ENCODE results near the gene NAT10.
A peak's percentile ranks its signal among the peaks of the same experiment; 100 is the strongest.
"Not testable (repeated sequence)": the region's sequence is repeated elsewhere in the genome, so short reads cannot be mapped to it uniquely, and the experiment has no call there.

Gene NAT10

DNA sequence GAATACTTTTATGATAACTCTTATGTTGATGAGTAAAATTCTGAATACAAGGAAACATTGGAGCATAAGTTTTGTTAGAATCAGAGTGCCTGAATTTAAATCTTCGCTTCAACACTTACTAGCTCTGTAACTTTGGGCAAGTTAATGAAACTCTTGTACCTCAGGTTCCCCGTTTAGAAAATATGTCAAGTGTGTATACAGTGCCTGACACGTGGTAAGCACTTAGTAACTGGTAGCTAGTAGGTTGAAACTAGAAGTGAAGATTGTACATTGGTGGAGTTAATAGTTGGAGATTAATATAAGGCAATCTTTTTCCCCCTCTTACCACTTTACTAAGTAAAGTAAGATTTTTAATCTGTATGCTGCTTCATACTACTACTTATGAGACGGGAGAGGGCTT is 24.8 kb upstream of the NAT10 start:
- no peak for DNase-seq (ENCODE audit: low read depth)
- no peak for TF ChIP-seq CTCF (IDR thresholded peaks at IDR 0.05; ENCODE audit: insufficient read depth, low read depth, low read length, missing control alignments)
- H3K4me3 ChIP-seq (ENCODE audit: low read length) = no peak overlapping the region

DNA sequence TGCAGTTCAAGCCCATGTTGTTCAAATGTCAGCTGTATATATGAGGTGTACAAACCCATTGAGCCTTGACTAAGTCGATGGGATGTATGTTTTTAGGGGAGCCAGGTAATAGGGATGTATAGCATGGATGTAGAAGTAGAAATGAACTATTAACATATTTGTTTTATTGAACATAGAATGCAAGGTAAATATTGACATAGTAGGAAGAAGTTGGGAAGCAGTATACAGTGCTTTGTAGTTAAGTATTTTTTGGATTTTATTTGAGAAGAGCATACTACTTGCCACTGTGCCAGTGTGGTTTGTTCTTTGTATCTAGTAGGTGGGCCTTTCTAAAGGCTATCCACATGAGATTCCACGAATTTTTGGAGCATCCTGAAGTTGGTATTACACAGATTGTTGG is 20.8 kb upstream of the NAT10 start:
- TF ChIP-seq CTCF (IDR thresholded peaks at IDR 0.05; ENCODE audit: insufficient read depth, low read depth, low read length, missing control alignments) = no peak
- no peak overlapping the region for H3K4me3 ChIP-seq (ENCODE audit: low read length)
- no peak for DNase-seq (ENCODE audit: low read depth)

GRCh38 chr11:34086554-34087283 is 18.7 kb upstream of the NAT10 start:
- DNase-seq (ENCODE audit: low read depth) = no peak
- TF ChIP-seq CTCF (IDR thresholded peaks at IDR 0.05; ENCODE audit: insufficient read depth, low read depth, low read length, missing control alignments) = no peak
- no peak overlapping the region for H3K4me3 ChIP-seq (ENCODE audit: low read length)

- no peak for TF ChIP-seq CTCF (IDR thresholded peaks at IDR 0.05; ENCODE audit: insufficient read depth, low read depth, low read length, missing control alignments)
- H3K4me3 ChIP-seq (ENCODE audit: low read length) = no peak overlapping the region
- DNase-seq (ENCODE audit: low read depth) = no peak
Observed at GRCh38 chr11:34091825-34092224, 13.6 kb upstream of the NAT10 start.

DNA sequence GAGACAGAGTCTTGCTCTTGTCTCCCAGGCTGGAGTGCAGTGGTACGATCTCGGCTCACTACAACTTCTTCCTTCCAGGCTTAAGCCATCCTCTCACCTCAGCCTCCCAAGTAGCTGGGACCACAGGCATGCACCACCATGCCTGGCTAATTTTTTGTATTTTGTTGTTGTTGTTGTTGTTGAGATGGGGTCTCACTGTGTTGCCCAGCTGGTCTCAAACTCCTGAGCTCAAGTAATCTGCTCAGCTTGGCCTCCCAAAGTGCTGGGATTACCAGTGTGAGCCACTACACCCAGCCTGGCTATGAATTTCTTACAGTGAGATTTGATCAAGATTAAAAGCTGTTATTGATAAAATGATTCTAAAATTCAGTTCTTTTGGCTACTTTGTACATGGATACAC is 10.5 kb upstream of the NAT10 start:
- DNase-seq (ENCODE audit: low read depth) = not testable (repeated sequence)

GRCh38 chr11:34098813-34099212 is 6.6 kb upstream of the NAT10 start:
- TF ChIP-seq CTCF (IDR thresholded peaks at IDR 0.05; ENCODE audit: insufficient read depth, low read depth, low read length, missing control alignments) = no peak
- DNase-seq (ENCODE audit: low read depth) = no peak
- H3K4me3 ChIP-seq (ENCODE audit: low read length) = no peak overlapping the region

More for the DNA sequence above, 10.5 kb upstream of the NAT10 start:
- H3K4me3 ChIP-seq (ENCODE audit: low read length) = not testable (repeated sequence)

GRCh38 chr11:34104680-34105078 is 750 bp upstream of the NAT10 start:
- TF ChIP-seq CTCF (IDR thresholded peaks at IDR 0.05; ENCODE audit: insufficient read depth, low read depth, low read length, missing control alignments) = no peak
- H3K4me3 ChIP-seq (ENCODE audit: low read length) = peak overlapping the region; percentile 98
- no peak for DNase-seq (ENCODE audit: low read depth)
